Measurements from ENCODE around the gene PDLIM7.

PDLIM7 gene

GRCh38 chr5:177455661-177456590 is 41.5 kb downstream of the PDLIM7 start:
- peak; percentile 98 for DNase-seq

- peak; percentile 93 for DNase-seq
These were observed 42.3 kb downstream of the PDLIM7 start for GRCh38 chr5:177455036-177455660.

GRCh38 chr5:177454397-177455035 is 42.9 kb downstream of the PDLIM7 start:
- DNase-seq = peak; percentile 93

GRCh38 chr5:177453852-177454396 is 43.5 kb downstream of the PDLIM7 start:
- no peak for DNase-seq

- DNase-seq = no peak
These were observed 44.4 kb downstream of the PDLIM7 start for GRCh38 chr5:177452688-177453638.

GRCh38 chr5:177450667-177451424 is 46.6 kb downstream of the PDLIM7 start:
- no peak for DNase-seq

- no peak for DNase-seq
These were observed 48.0 kb downstream of the PDLIM7 start for GRCh38 chr5:177449140-177450061.

GRCh38 chr5:177448244-177448950 is 49.0 kb downstream of the PDLIM7 start:
- no peak for DNase-seq

GRCh38 chr5:177447611-177448243 is 49.7 kb downstream of the PDLIM7 start:
- peak; percentile 28 for DNase-seq

- peak; percentile 79 for DNase-seq
These were observed 50.3 kb downstream of the PDLIM7 start for GRCh38 chr5:177447066-177447610.

- peak; percentile 81 for DNase-seq
These were observed 51.0 kb downstream of the PDLIM7 start, which contains the start of gene PRR7 for GRCh38 chr5:177446200-177447065. Gene PRR7 (plus strand): TSS chr5:177446814. CDS start chr5:177455068, 8,254 bp downstream.

- DNase-seq = no peak
These were observed 51.5 kb downstream of the PDLIM7 start for GRCh38 chr5:177445917-177446199.

- DNase-seq = peak; percentile 25
These were observed 52.1 kb downstream of the PDLIM7 start for GRCh38 chr5:177445052-177445916.

- no peak for DNase-seq
These were observed 53.0 kb downstream of the PDLIM7 start for GRCh38 chr5:177444106-177445051.
